Calu3 (cell line): ENCODE measurements around the gene SRCAP. TPM values are rescaled to one million over a fixed set of nuclear protein-coding genes. Genes with fewer than 3 reads are reported as not detected.

Source experiments
- BruUV-seq: library from RNA; stranded (reverse); fragments of 400-500 nt; replicated peaks from 2 replicates; lab custom pipeline; 2021; lab: Mats Ljungman, UMichigan
- CTCF ChIA-PET: fragments of 300-600 bp; sonication (Branson Sonifier 250); formaldehyde crosslinking; loops from one replicate; lab custom pipeline; 2022; ENCODE audit warnings: antibody characterized with exemption; lab: Charles Lee
- DNase-seq: peaks from one replicate; pipeline ENCODE4 v3.0.0; 2022
- H3K27ac Mint-ChIP-seq: one replicate; pipeline ENCODE4 v1.8.0; 2022; ENCODE audit warnings: mixed read lengths; ENCODE audit not compliant: unreplicated experiment
- H3K27me3 Mint-ChIP-seq: one replicate; pipeline ENCODE4 v1.8.0; 2022; ENCODE audit warnings: mixed read lengths; ENCODE audit not compliant: unreplicated experiment
- H3K36me3 Mint-ChIP-seq: one replicate; pipeline ENCODE4 v1.8.0; 2022; ENCODE audit warnings: mild to moderate bottlenecking, moderate library complexity, mixed read lengths; ENCODE audit not compliant: insufficient read depth, unreplicated experiment
- H3K4me1 Mint-ChIP-seq: one replicate; pipeline ENCODE4 v1.8.0; 2022; ENCODE audit warnings: mild to moderate bottlenecking, low read depth, mixed read lengths; ENCODE audit not compliant: unreplicated experiment
- H3K4me3 Mint-ChIP-seq: one replicate; pipeline ENCODE4 v1.8.0; 2022; ENCODE audit warnings: mild to moderate bottlenecking, low read depth, moderate library complexity, mixed read lengths; ENCODE audit not compliant: unreplicated experiment
- H3K9me3 Mint-ChIP-seq: one replicate; pipeline ENCODE4 v1.8.0; 2022; ENCODE audit warnings: low read depth, mixed read lengths; ENCODE audit not compliant: unreplicated experiment
- CTCF ChIP-seq: fragments of 200-600 bp; IDR thresholded peaks from one replicate; pipeline ENCODE4 v1.8.0; 2022; ENCODE audit warnings: antibody characterized with exemption; ENCODE audit not compliant: unreplicated experiment
- intact Hi-C: fragments of 100-400 bp; cut with micrococcal nuclease; formaldehyde crosslinking; loops from one replicate; pipeline ENCODE4 v1.10.0; 2022; ENCODE audit not compliant: unreplicated experiment
- total RNA-seq: library from RNA; stranded (reverse); gene quantifications from 2 replicates; pipeline ENCODE4 v1.2.3, GENCODE V29; 2022

The SRCAP gene
- total RNA-seq, 1 experiment from 2014 or later, result 84.6 TPM

- no peak overlapping the region for H3K27ac Mint-ChIP-seq
- no peak for TF ChIP-seq CTCF
- CTCF ChIA-PET, result no interaction called here
- H3K9me3 Mint-ChIP-seq, result no peaks in the 10 kb centered on the region
- H3K27me3 Mint-ChIP-seq, result no peaks in the 10 kb centered on the region
- intact Hi-C loops, result no loop called here
- no peak for DNase-seq
- BruUV-seq, result TSS peak; percentile 32
- peaks cover 8% of the 10 kb centered on the region for H3K4me1 Mint-ChIP-seq
- no peak overlapping the region for H3K4me3 Mint-ChIP-seq
- H3K36me3 Mint-ChIP-seq, result peaks cover 90% of the 10 kb centered on the region
Measured at GRCh38 chr16:30711712-30712111, 12.7 kb downstream of the SRCAP start.

DNA sequence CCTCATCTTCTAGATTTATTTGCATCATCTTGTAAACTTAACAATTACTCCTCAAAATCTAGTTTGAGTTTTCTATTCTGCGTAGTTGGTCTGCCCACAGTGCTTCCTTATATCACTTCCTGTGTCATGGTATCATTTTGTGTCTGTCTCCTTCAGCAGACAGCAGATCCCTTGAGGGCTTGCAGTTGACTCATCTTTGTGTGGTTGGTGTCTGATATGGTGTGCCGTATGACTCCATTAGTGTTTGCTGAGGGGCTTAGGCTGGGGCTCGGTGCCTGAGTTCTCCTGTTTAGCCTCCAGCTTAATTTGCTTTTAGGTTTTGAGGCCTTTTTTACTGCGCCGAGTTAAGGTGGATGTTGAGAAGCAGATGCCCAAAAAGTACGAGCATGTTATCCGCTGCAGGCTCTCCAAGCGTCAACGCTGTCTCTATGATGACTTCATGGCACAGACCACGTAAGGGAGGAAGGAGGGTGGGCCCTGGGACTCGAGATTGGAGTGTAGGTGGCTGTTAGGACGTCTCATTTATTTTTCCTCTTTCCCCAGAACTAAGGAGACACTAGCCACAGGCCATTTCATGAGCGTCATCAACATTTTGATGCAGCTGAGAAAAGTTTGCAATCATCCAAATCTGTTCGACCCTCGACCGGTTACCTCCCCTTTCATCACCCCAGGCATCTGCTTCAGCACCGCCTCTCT is 16.9 kb downstream of the SRCAP start:
- BruUV-seq, result no TSS peak
- no peak overlapping the region for H3K27ac Mint-ChIP-seq
- H3K4me3 Mint-ChIP-seq, result no peak overlapping the region
- intact Hi-C loops, result no loop called here
- TF ChIP-seq CTCF, result no peak
- no peaks in the 10 kb centered on the region for H3K9me3 Mint-ChIP-seq
- peaks cover 87% of the 10 kb centered on the region for H3K36me3 Mint-ChIP-seq
- DNase-seq, result no peak
- CTCF ChIA-PET, result no interaction called here
- H3K4me1 Mint-ChIP-seq, result peaks cover 8% of the 10 kb centered on the region
- H3K27me3 Mint-ChIP-seq, result no peaks in the 10 kb centered on the region

GRCh38 chr16:30720086-30720485 is 21.1 kb downstream of the SRCAP start:
- TF ChIP-seq CTCF, result no peak
- Mint-ChIP-seq H3K27ac (no peak overlapping the region), H3K4me3 (no peak overlapping the region), H3K27me3 (no peaks in the 10 kb centered on the region), H3K4me1 (no peaks in the 10 kb centered on the region), H3K36me3 (peaks cover 86% of the 10 kb centered on the region), H3K9me3 (no peaks in the 10 kb centered on the region)
- DNase-seq, result no peak
- no TSS peak for BruUV-seq
- CTCF ChIA-PET, result no interaction called here
- intact Hi-C loops, result no loop called here

DNA sequence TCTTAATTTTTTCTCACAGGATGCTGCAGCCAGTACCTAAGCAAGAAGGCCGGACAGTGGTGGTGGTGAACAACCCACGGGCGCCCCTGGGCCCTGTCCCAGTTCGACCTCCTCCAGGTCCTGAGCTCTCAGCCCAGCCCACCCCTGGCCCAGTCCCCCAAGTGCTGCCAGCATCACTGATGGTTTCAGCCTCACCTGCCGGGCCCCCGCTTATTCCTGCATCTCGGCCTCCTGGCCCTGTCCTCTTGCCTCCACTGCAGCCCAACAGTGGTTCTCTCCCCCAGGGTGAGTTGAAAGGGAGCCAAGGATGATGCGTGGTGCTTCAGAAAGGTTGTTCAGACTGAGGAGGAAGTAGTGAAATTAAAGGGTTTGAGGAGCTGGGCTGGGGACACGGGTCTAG is 21.7 kb downstream of the SRCAP start:
- TF ChIP-seq CTCF, result no peak
- BruUV-seq, result no TSS peak
- no peak for DNase-seq
- intact Hi-C loops, result no loop called here
- Mint-ChIP-seq H3K36me3 (peaks cover 80% of the 10 kb centered on the region), H3K4me3 (no peak overlapping the region), H3K27me3 (no peaks in the 10 kb centered on the region), H3K4me1 (no peaks in the 10 kb centered on the region), H3K27ac (no peak overlapping the region), H3K9me3 (no peaks in the 10 kb centered on the region)
- CTCF ChIA-PET, result no interaction called here
